ENCODE data around the gene SRGAP1. TPM values are rescaled to one million over a fixed set of nuclear protein-coding genes. Genes with fewer than 3 reads are reported as not detected.
"Not testable (repeated sequence)": the region's sequence is repeated elsewhere in the genome, so short reads cannot be mapped to it uniquely, and the experiment has no call there.

SRGAP1 gene
- total RNA-seq, 2 donors from 2014 or later, result 0.19 to 1.0 TPM

- no peaks in the 10 kb centered on the region for H3K27me3 Mint-ChIP-seq
- H3K36me3 Mint-ChIP-seq, result no peaks in the 10 kb centered on the region
- no peak overlapping the region for H3K4me3 Mint-ChIP-seq
- no peak for DNase-seq (ENCODE audit: low spot score)
- ATAC-seq, result no peak
- H3K27ac Mint-ChIP-seq, result no peak overlapping the region
- H3K4me1 Mint-ChIP-seq (ENCODE audit: low read depth in 2 of 2), result no peaks in the 10 kb centered on the region
- no peaks in the 10 kb centered on the region for H3K9me3 Mint-ChIP-seq
Measured at GRCh38 chr12:64137117-64137516, 292.6 kb downstream of the SRGAP1 start.

- Mint-ChIP-seq H3K27ac (no peak overlapping the region), H3K4me3 (no peak overlapping the region), H3K27me3 (no peaks in the 10 kb centered on the region), H3K36me3 (no peaks in the 10 kb centered on the region), H3K4me1 (ENCODE audit: low read depth in 2 of 2) (no peaks in the 10 kb centered on the region), H3K9me3 (no peaks in the 10 kb centered on the region)
- ATAC-seq (no peak), DNase-seq (ENCODE audit: low spot score) (no peak)
Measured at GRCh38 chr12:64139021-64139420, 294.5 kb downstream of the SRGAP1 start.

- DNase-seq (ENCODE audit: low spot score) (no peak), ATAC-seq (no peak)
- H3K36me3 Mint-ChIP-seq, result no peaks in the 10 kb centered on the region
- H3K9me3 Mint-ChIP-seq, result no peaks in the 10 kb centered on the region
- H3K27ac Mint-ChIP-seq, result no peak overlapping the region
- no peak overlapping the region for H3K4me3 Mint-ChIP-seq
- H3K27me3 Mint-ChIP-seq, result peaks cover 0 to 2% of the 10 kb centered on the region in 2 donors
- peaks cover 0 to 4% of the 10 kb centered on the region in 2 donors for H3K4me1 Mint-ChIP-seq (ENCODE audit: low read depth in 2 of 2)
Measured at GRCh38 chr12:64142382-64142781, 297.9 kb downstream of the SRGAP1 start.

GRCh38 chr12:64142784-64143183 is 298.3 kb downstream of the SRGAP1 start:
- Mint-ChIP-seq H3K9me3 (no peaks in the 10 kb centered on the region), H3K27me3 (peaks cover 0 to 2% of the 10 kb centered on the region in 2 donors), H3K4me3 (no peak overlapping the region), H3K27ac (no peak overlapping the region), H3K36me3 (no peaks in the 10 kb centered on the region), H3K4me1 (ENCODE audit: low read depth in 2 of 2) (peaks cover 0 to 6% of the 10 kb centered on the region in 2 donors)
- DNase-seq (ENCODE audit: low spot score) (no peak), ATAC-seq (no peak)

GRCh38 chr12:64145226-64145625 is 300.7 kb downstream of the SRGAP1 start:
- DNase-seq (ENCODE audit: low spot score) (no peak), ATAC-seq (no peak)
- Mint-ChIP-seq H3K27me3 (peaks cover 0 to 2% of the 10 kb centered on the region in 2 donors), H3K9me3 (no peaks in the 10 kb centered on the region), H3K36me3 (no peaks in the 10 kb centered on the region), H3K27ac (no peak overlapping the region), H3K4me1 (ENCODE audit: low read depth in 2 of 2) (peaks cover 0 to 6% of the 10 kb centered on the region in 2 donors), H3K4me3 (no peak overlapping the region)

- Mint-ChIP-seq H3K27me3 (peaks cover 0 to 2% of the 10 kb centered on the region in 2 donors), H3K4me3 (no peak overlapping the region), H3K27ac (no peak overlapping the region), H3K4me1 (ENCODE audit: low read depth in 2 of 2) (peaks cover 0 to 6% of the 10 kb centered on the region in 2 donors), H3K36me3 (no peaks in the 10 kb centered on the region), H3K9me3 (no peaks in the 10 kb centered on the region)
- no peak for ATAC-seq
- no peak for DNase-seq (ENCODE audit: low spot score)
Measured at GRCh38 chr12:64147011-64147631, 302.6 kb downstream of the SRGAP1 start.

- DNase-seq (ENCODE audit: low spot score) (no peak), ATAC-seq (no peak)
- peaks cover 3% of the 10 kb centered on the region for H3K9me3 Mint-ChIP-seq
- H3K27ac Mint-ChIP-seq, result no peak overlapping the region
- H3K27me3 Mint-ChIP-seq, result peaks cover 0 to 2% of the 10 kb centered on the region in 2 donors
- H3K4me1 Mint-ChIP-seq (ENCODE audit: low read depth in 2 of 2), result peaks cover 0 to 6% of the 10 kb centered on the region in 2 donors
- H3K4me3 Mint-ChIP-seq, result no peak overlapping the region
- H3K36me3 Mint-ChIP-seq, result no peaks in the 10 kb centered on the region
Measured at GRCh38 chr12:64147875-64148274, 303.4 kb downstream of the SRGAP1 start.

GRCh38 chr12:64154677-64155076 is 310.2 kb downstream of the SRGAP1 start:
- H3K4me1 Mint-ChIP-seq (ENCODE audit: low read depth in 2 of 2), result no peaks in the 10 kb centered on the region
- H3K27ac Mint-ChIP-seq, result no peak overlapping the region
- no peaks in the 10 kb centered on the region for H3K36me3 Mint-ChIP-seq
- no peak overlapping the region for H3K4me3 Mint-ChIP-seq
- DNase-seq (ENCODE audit: low spot score) (no peak), ATAC-seq (no peak)
- H3K27me3 Mint-ChIP-seq, result peaks cover 0 to 3% of the 10 kb centered on the region in 2 donors
- H3K9me3 Mint-ChIP-seq, result peaks cover 3% of the 10 kb centered on the region

- ATAC-seq, result no peak
- Mint-ChIP-seq H3K27me3 (peaks cover 0 to 5% of the 10 kb centered on the region in 2 donors), H3K27ac (no peak overlapping the region), H3K36me3 (no peaks in the 10 kb centered on the region), H3K4me3 (no peak overlapping the region), H3K9me3 (peaks cover 3% of the 10 kb centered on the region), H3K4me1 (ENCODE audit: low read depth in 2 of 2) (no peaks in the 10 kb centered on the region)
- DNase-seq (ENCODE audit: low spot score), result no peak
Measured at GRCh38 chr12:64157110-64157509, 312.6 kb downstream of the SRGAP1 start.

GRCh38 chr12:64160021-64160710 is 315.7 kb downstream of the SRGAP1 start:
- ATAC-seq (no peak), DNase-seq (ENCODE audit: low spot score) (no peak)
- H3K4me1 Mint-ChIP-seq (ENCODE audit: low read depth in 2 of 2), result no peaks in the 10 kb centered on the region
- H3K27me3 Mint-ChIP-seq, result peaks cover 7 to 15% of the 10 kb centered on the region in 2 donors
- H3K4me3 Mint-ChIP-seq, result no peak overlapping the region
- no peak overlapping the region for H3K27ac Mint-ChIP-seq
- peaks cover 4% of the 10 kb centered on the region for H3K36me3 Mint-ChIP-seq
- peaks cover 5% of the 10 kb centered on the region for H3K9me3 Mint-ChIP-seq

- H3K9me3 Mint-ChIP-seq, result peaks cover 5% of the 10 kb centered on the region
- H3K4me1 Mint-ChIP-seq (ENCODE audit: low read depth in 2 of 2), result no peaks in the 10 kb centered on the region
- H3K27ac Mint-ChIP-seq, result no peak overlapping the region
- H3K36me3 Mint-ChIP-seq, result peaks cover 4% of the 10 kb centered on the region
- H3K4me3 Mint-ChIP-seq, result no peak overlapping the region
- H3K27me3 Mint-ChIP-seq, result peaks cover 7 to 19% of the 10 kb centered on the region in 2 donors
- ATAC-seq, result no peak
- DNase-seq (ENCODE audit: low spot score), result no peak
Measured at GRCh38 chr12:64160711-64161060, 316.2 kb downstream of the SRGAP1 start.

- not testable (repeated sequence) for H3K4me1 Mint-ChIP-seq (ENCODE audit: low read depth in 2 of 2); H3K27ac Mint-ChIP-seq; H3K9me3 Mint-ChIP-seq; H3K4me3 Mint-ChIP-seq; ATAC-seq; H3K36me3 Mint-ChIP-seq; DNase-seq (ENCODE audit: low spot score)
- H3K27me3 Mint-ChIP-seq, result peaks cover 6 to 19% of the 10 kb centered on the region in 2 donors
Measured at GRCh38 chr12:64166606-64167005, 322.1 kb downstream of the SRGAP1 start.

GRCh38 chr12:64167041-64167440 is 322.5 kb downstream of the SRGAP1 start:
- H3K4me1 Mint-ChIP-seq (ENCODE audit: low read depth in 2 of 2); DNase-seq (ENCODE audit: low spot score); H3K4me3 Mint-ChIP-seq; H3K9me3 Mint-ChIP-seq; ATAC-seq; H3K36me3 Mint-ChIP-seq; H3K27ac Mint-ChIP-seq: not testable (repeated sequence)
- H3K27me3 Mint-ChIP-seq, result peaks cover 4 to 19% of the 10 kb centered on the region in 2 donors

- Mint-ChIP-seq H3K9me3 (no peaks in the 10 kb centered on the region), H3K4me1 (ENCODE audit: low read depth in 2 of 2) (no peaks in the 10 kb centered on the region), H3K36me3 (no peaks in the 10 kb centered on the region), H3K27me3 (peaks cover 0 to 5% of the 10 kb centered on the region in 2 donors), H3K4me3 (no peak overlapping the region), H3K27ac (no peak overlapping the region)
- DNase-seq (ENCODE audit: low spot score) (no peak), ATAC-seq (no peak)
Measured at GRCh38 chr12:64170024-64170423, 325.5 kb downstream of the SRGAP1 start.
